DOHH2 (cell line): Measurements from ENCODE around the gene CTNNA2.

ENCODE experiments used
- EZH2phosphoT487 ChIP-seq: fragments of 200-600 bp; sonication (generic); IDR thresholded peaks from 2 replicates; pipeline ENCODE4 v1.6.1; 2017; ENCODE audit warnings: borderline replicate concordance, mild to moderate bottlenecking, antibody characterized with exemption, low read length, moderate library complexity, mixed read lengths
- TF ChIP-seq, protein P1 (sequence below): fragments of 200-600 bp; sonication (generic); IDR thresholded peaks from one replicate; pipeline ENCODE4 v1.5.1; 2014; ENCODE audit warnings: antibody characterized with exemption, mild to moderate bottlenecking, low read depth, low read length; ENCODE audit not compliant: poor library complexity, severe bottlenecking

DNA sequence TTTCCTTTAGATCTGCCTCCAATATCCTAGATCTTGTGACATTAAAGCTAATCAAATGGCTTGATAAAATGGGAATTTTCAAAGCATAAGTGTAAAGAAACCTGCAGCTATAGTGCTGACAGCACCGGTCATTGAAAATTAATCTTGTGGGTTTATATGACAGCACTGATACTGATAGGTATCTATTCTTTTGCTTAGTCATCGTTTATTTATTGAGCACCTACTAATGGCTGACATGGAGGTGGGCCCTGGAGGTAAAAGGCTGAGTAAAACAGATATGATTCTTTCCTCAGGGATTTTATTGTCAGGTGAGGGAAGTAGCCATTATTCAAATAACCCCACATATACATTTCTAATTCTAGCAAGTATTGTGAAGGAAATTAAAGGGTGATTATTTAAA, 509.2 kb downstream of the CTNNA2 start:
- TF ChIP-seq, protein P1, sequence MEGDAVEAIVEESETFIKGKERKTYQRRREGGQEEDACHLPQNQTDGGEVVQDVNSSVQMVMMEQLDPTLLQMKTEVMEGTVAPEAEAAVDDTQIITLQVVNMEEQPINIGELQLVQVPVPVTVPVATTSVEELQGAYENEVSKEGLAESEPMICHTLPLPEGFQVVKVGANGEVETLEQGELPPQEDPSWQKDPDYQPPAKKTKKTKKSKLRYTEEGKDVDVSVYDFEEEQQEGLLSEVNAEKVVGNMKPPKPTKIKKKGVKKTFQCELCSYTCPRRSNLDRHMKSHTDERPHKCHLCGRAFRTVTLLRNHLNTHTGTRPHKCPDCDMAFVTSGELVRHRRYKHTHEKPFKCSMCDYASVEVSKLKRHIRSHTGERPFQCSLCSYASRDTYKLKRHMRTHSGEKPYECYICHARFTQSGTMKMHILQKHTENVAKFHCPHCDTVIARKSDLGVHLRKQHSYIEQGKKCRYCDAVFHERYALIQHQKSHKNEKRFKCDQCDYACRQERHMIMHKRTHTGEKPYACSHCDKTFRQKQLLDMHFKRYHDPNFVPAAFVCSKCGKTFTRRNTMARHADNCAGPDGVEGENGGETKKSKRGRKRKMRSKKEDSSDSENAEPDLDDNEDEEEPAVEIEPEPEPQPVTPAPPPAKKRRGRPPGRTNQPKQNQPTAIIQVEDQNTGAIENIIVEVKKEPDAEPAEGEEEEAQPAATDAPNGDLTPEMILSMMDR = no peak
- no peak for TF ChIP-seq EZH2phosphoT487
